A172 (cell line): Measurements from ENCODE around the gene RBM6. TPM values are rescaled to one million over a fixed set of nuclear protein-coding genes. Genes with fewer than 3 reads are reported as not detected.
"Not testable (repeated sequence)": the region's sequence is repeated elsewhere in the genome, so short reads cannot be mapped to it uniquely, and the experiment has no call there.

Experiments
- DNase-seq: peaks from one replicate; pipeline ENCODE4 v3.0.0-alpha.2; 2015; ENCODE audit warnings: low spot score
- total RNA-seq: library from RNA; depleted of rRNA; stranded (reverse); fragments of >200 nt; shearing (Covaris generic); gene quantifications from 2 replicates; pipeline ENCODE4 v1.2.3, GENCODE V29; 2014

The RBM6 gene
- total RNA-seq, 1 experiment from 2014 or later = 36.6 TPM

- no peak for DNase-seq
Measured at GRCh38 chr3:49992326-49992725, 52.4 kb downstream of the RBM6 start.

GRCh38 chr3:49994476-49994875, 54.5 kb downstream of the RBM6 start:
- DNase-seq = no peak

GRCh38 chr3:49996016-49996415, 56.1 kb downstream of the RBM6 start:
- DNase-seq = no peak

DNA sequence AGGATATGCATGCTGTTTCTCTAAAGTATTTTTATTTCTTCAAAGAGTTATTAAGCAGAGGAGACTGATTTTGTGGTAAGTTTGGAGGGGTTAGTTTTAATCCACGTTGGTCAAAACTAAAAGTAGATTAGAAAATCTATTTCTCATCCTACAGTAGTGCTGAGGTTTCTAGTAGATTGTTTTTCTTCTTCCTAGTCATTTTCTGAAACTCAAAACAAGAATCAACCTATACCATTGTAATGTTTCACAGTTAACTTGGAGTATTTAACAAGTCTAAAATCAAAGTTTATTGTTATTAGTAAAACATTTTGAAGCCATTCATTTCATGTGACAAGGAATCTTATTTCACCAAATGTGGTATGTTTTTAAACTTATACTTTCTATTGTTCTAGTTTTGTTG, 57.9 kb downstream of the RBM6 start:
- no peak for DNase-seq

DNA sequence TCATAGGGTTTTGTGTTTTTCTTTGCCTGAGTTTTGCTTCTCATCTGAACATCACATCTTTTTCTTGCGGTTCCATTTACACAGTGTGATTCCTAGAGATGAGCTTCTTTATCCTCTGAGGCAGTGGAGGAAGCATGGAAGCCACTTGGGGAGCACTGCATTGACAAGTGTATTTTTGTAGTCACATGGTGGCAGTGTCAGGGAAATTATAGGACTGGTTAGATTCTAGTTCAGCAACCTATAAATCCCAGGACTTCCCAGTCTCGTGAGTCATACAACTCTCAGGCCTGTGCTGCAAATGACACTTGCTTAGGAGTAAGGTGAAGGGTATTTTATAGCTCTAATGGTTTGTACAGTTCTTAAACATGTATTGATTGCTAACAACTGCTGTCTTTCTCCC, 58.4 kb downstream of the RBM6 start:
- peak; percentile 58 for DNase-seq

DNA sequence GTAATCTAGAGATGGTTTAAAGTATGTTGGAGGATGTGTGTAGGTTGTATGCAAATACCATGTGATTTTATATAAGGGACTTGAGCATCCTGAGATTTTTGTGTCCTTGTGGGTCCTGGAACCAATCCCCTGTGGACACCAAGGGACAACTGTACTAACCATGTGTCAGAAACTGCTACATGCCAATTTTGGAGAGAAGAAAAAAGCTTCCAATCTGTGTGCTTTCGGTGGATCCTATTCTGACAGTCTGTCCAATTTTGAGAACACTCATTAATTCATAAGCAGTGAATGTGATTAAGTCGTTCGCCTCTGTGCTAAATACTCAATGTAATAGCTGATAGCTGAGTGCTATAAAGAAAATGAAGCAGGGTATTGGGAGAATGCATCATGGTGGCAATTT, 61.6 kb downstream of the RBM6 start:
- no peak for DNase-seq

GRCh38 chr3:50003216-50003615, 63.3 kb downstream of the RBM6 start:
- no peak for DNase-seq

GRCh38 chr3:50003824-50004223, 63.9 kb downstream of the RBM6 start:
- DNase-seq = no peak

GRCh38 chr3:50008931-50009330, 69.0 kb downstream of the RBM6 start:
- DNase-seq = peak; percentile 36

GRCh38 chr3:50010959-50011358, 71.0 kb downstream of the RBM6 start:
- DNase-seq = peak; percentile 26

DNA sequence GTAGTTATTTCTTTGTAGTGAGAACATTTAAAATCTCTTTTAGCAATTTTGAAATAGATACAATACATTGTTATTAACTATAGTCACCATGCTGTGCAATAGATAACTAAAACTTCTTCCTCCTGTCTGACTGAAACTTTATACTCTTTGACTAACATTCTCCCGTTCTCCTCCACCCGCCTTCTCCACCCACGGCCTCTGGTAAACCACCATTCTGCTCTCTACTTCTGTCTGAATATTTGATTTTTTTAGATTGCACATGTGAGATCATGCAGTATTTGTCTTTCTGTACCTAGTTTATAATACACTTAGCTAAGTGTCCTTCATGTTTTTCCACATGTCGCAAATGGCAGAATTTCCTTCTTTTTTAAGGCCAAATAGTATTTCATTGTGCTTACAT, 76.0 kb downstream of the RBM6 start:
- no peak for DNase-seq

DNA sequence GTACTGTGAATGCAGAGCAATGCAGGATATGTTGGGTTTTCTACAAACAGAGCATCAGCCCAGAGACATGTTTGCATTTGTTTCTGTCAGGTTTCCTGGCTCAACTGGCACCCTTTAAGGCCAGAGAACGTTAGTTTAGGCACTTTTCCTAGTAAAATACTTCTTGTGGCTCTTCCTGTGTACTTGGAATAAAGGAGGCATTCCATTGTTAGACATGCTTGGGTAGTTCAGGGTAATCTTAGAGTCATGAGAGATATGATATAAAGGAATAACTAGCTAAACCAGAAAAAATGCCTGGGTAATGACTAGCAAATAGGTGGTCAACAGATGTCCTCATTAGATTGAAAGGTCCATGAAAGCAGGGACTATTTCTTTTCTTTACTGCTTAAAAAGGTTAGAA, 88.4 kb downstream of the RBM6 start:
- no peak for DNase-seq

GRCh38 chr3:50031201-50031600, 91.3 kb downstream of the RBM6 start:
- not testable (repeated sequence) for DNase-seq

DNA sequence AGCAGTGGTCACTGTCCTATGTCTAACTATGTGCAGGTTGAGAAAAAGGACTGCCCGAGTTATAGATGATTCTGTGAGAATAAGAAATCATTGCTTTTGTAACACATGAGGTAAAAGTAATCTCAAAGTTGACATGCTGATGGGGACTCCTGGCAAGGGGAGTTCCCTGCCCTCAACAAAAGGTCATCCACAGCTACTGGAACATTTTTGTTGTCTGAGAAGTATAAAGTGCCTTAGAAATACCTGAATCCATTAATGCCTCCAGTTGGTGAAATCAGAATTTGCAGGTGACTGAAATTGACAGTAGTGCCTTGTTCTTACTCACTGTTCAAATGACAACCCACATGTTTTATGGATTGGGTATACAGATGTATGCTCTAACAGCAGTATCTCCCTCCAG, 105.0 kb downstream of the RBM6 start:
- no peak for DNase-seq

- DNase-seq = no peak
Measured at GRCh38 chr3:50047426-50047825, 107.5 kb downstream of the RBM6 start.

GRCh38 chr3:50050361-50050760, 110.4 kb downstream of the RBM6 start:
- DNase-seq = peak; percentile 47

DNA sequence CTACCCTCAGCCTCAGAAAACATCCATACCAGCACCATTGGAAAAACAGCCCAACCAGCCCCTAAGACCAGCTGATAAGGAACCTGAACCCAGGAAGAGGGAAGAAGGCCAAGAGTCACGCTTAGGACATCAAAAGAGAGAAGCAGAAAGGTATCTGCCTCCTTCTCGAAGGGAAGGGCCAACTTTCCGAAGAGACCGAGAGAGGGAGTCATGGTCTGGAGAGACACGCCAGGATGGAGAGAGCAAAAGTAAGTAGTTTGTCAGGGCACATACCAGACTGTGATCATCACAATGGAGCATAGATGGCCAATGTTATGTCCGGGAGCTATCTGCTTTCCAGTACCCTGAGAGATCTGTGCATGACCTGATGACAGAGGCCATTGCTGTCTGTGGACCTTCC, 117.8 kb downstream of the RBM6 start:
- no peak for DNase-seq

- no peak for DNase-seq
Measured at GRCh38 chr3:50068134-50068533, 128.2 kb downstream of the RBM6 start.

DNA sequence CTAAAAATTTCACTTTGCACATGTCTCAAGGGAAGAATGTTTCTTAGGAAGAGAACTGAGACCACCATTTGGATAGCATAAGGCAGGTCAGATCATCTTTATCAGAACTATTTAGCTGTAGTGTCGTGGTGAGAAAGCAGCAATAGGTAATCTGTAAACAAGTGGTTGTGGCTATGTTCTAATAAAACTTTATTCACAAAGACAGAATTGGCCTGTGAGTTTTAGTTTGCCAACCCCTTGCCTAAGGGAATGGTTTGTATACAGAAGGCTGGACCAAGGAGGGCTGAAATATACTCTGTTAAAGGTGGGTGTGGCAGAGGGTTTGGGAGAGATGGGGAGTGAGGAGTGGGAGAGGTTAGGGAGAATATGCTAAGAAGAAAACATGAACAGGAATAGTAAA, 138.1 kb downstream of the RBM6 start:
- no peak for DNase-seq

- no peak for DNase-seq
Measured at GRCh38 chr3:50078622-50079021, 138.7 kb downstream of the RBM6 start.

DNA sequence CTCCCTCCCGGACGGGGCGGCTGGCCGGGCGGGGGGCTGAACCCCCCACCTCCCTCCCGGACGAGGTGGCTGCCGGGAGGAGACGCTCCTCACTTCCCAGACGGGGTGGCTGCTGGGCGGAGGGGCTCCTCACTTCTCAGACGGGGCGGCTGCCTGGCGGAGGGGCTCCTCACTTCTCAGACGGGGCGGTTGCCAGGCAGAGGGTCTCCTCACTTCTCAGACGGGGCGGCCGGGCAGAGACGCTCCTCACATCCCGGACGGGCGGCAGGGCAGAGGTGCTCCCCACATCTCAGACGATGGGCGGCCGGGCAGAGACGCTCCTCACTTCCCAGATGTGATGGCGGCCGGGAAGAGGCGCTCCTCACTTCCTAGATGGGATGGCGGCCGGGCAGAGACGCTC, 145.0 kb downstream of the RBM6 start:
- DNase-seq = not testable (repeated sequence)

- DNase-seq = peak; percentile 88
Measured at GRCh38 chr3:50088725-50089608, 149.0 kb downstream of the RBM6 start, which contains the start of gene RBM5. Gene RBM5 (plus strand): TSS chr3:50088919. CDS start chr3:50090435, 1,516 bp downstream.

GRCh38 chr3:50089609-50089945, 149.6 kb downstream of the RBM6 start:
- no peak for DNase-seq

GRCh38 chr3:50090984-50091383, 151.0 kb downstream of the RBM6 start:
- DNase-seq = no peak
